GM12878 (cell line): Measurements from ENCODE around the gene DGAT2. TPM values are rescaled to one million over a fixed set of nuclear protein-coding genes. Genes with fewer than 3 reads are reported as not detected.

Experiments used
- CHD4 ChIP-seq: fragments of 200-600 bp; sonication (generic); IDR thresholded peaks from 2 replicates; pipeline ENCODE4 v1.6.1; 2016; ENCODE audit warnings: mild to moderate bottlenecking
- CTCF ChIP-seq, 3 experiments: IDR thresholded peaks in 2 of 3; conservative IDR thresholded peaks in 1 of 3; 2 replicates each; pipeline ENCODE4 v1.5.1; 2011; ENCODE audit warnings: low read depth in 3 of 3, low read length in 3 of 3, mild to moderate bottlenecking in 3 of 3, control low read depth in 2 of 3, moderate library complexity in 2 of 3, inconsistent platforms in 1 of 3, mixed read lengths in 1 of 3; ENCODE audit not compliant: control insufficient read depth in 2 of 3, insufficient read depth in 1 of 3; ENCODE audit errors: extremely low read depth in 1 of 3
- E4F1 ChIP-seq: fragments of 450-650 bp; IDR thresholded peaks from 2 replicates; pipeline ENCODE4 v1.6.1; 2018; ENCODE audit warnings: borderline replicate concordance, mild to moderate bottlenecking; ENCODE audit not compliant: partially characterized antibody
- EZH2 ChIP-seq: IDR thresholded peaks from 2 replicates; pipeline ENCODE4 v1.6.1; 2012; ENCODE audit warnings: low read depth, mild to moderate bottlenecking, control low read depth, inconsistent platforms, low read length, borderline replicate concordance; ENCODE audit not compliant: control insufficient read depth
- IRF5 ChIP-seq: fragments of 450-650 bp; IDR thresholded peaks from 2 replicates; pipeline ENCODE4 v1.6.1; 2017; ENCODE audit warnings: borderline replicate concordance
- KDM1A ChIP-seq: fragments of 200-600 bp; sonication (generic); IDR thresholded peaks from 2 replicates; pipeline ENCODE4 v1.6.1; 2016; ENCODE audit warnings: borderline replicate concordance
- MYC ChIP-seq: IDR thresholded peaks from 2 replicates; pipeline ENCODE4 v1.6.1; 2011; ENCODE audit warnings: mild to moderate bottlenecking, low read length, moderate library complexity, inconsistent platforms; ENCODE audit not compliant: insufficient read depth, insufficient replicate concordance, insufficient read length, severe bottlenecking
- NR2C2 ChIP-seq: IDR thresholded peaks from 2 replicates; pipeline ENCODE4 v1.6.1; 2011; ENCODE audit warnings: borderline replicate concordance, low read depth; ENCODE audit not compliant: control insufficient read depth, insufficient read length
- PAX8 ChIP-seq: fragments of 450-650 bp; IDR thresholded peaks from 2 replicates; pipeline ENCODE4 v1.6.1; 2017; ENCODE audit warnings: mild to moderate bottlenecking, moderate library complexity
- SMC3 ChIP-seq: IDR thresholded peaks from 2 replicates; pipeline ENCODE4 v1.6.1; 2011; ENCODE audit warnings: low read length, improper control_type of control experiment, borderline replicate concordance
- STAT1 ChIP-seq: fragments of 450-650 bp; conservative IDR thresholded peaks from 2 replicates; pipeline ENCODE4 v1.6.1; 2014; ENCODE audit warnings: antibody characterized with exemption, mild to moderate bottlenecking
- USF2 ChIP-seq: IDR thresholded peaks from 2 replicates; pipeline ENCODE4 v1.6.1; 2011; ENCODE audit warnings: low read depth, low read length, improper control_type of control experiment, borderline replicate concordance
- ZBTB33 ChIP-seq: fragments of 450-650 bp; IDR thresholded peaks from 2 replicates; pipeline ENCODE4 v1.6.1; 2017; ENCODE audit warnings: mild to moderate bottlenecking
- ZBTB40 ChIP-seq: fragments of 450-650 bp; IDR thresholded peaks from 2 replicates; pipeline ENCODE4 v1.6.1; 2016; ENCODE audit warnings: mild to moderate bottlenecking, moderate library complexity, borderline replicate concordance
- ZZZ3 ChIP-seq: IDR thresholded peaks from 2 replicates; pipeline ENCODE4 v1.6.1; 2011; ENCODE audit warnings: low read depth; ENCODE audit not compliant: control insufficient read depth, insufficient read length
- polyA plus RNA-seq, 11 experiments: library from polyadenylated mRNA; depleted of rRNA in 4 of 11; unstranded in 6 of 11; stranded (reverse) in 5 of 11; fragments of >200 nt; fragmentation: Nextera tagmentation in 4 of 11; fragmentation: Illumina TruSeq in 1 of 11; extraction: Ambion mirVana in 4 of 11; extraction: Trizol in 1 of 11; gene quantifications; 1 replicate in 1 of 11; 2 replicates in 10 of 11; pipeline versions ENCODE4 v1.2.1 to v1.2.3, GENCODE V29; 2011 to 2016; ENCODE audit warnings: inconsistent platforms in 2 of 11, missing spikeins in 2 of 11, low read depth in 1 of 11
- total RNA-seq, 4 experiments: library from RNA; depleted of rRNA in 3 of 4; stranded (reverse); fragments of >200 nt in 3 of 4; fragmentation: Illumina TruSeq in 1 of 4; extraction: Trizol in 1 of 4; gene quantifications; 2 replicates each; pipeline versions ENCODE4 v1.2.1 to v1.2.3, GENCODE V29; 2013 to 2021

DGAT2 gene
- total and polyA plus RNA-seq, 10 of the 15 experiments (the other 5 are each of a cell fraction or from before 2014, with no cell fraction given) = 5.1 to 25.9 (median 17.6) TPM

GRCh38 chr11:75773595-75774353 lies 5.2 kb downstream of the DGAT2 start (continued):
- TF ChIP-seq CTCF (IDR thresholded peaks at IDR 0.05 in 2 of 3, conservative IDR thresholded peaks at IDR 0.05 in 1 of 3; ENCODE audit: control insufficient read depth in 2 of 3, extremely low read depth in 1 of 3, insufficient read depth in 1 of 3, low read depth in 3 of 3, low read length in 3 of 3) = no peak
- TF ChIP-seq USF2 = no peak
- TF ChIP-seq NR2C2 = no peak
- TF ChIP-seq E4F1 = no peak
- peak; percentile 37; the same call in 1 of the 2 replicates for TF ChIP-seq ZBTB33
- no peak for TF ChIP-seq PAX8
- no peak for TF ChIP-seq IRF5
- TF ChIP-seq ZZZ3 = no peak
- TF ChIP-seq KDM1A = no peak
- TF ChIP-seq CHD4 = no peak
- TF ChIP-seq ZBTB40 = no peak
- no peak for TF ChIP-seq SMC3
- TF ChIP-seq STAT1 = no peak
- no peak for TF ChIP-seq MYC
- no peak for TF ChIP-seq EZH2
